SK-N-MC (cell line): ENCODE measurements around the gene LINGO4.

ENCODE experiments used
- EZH2 ChIP-seq: fragments of 200-600 bp; sonication (generic); IDR thresholded peaks from one replicate; pipeline ENCODE4 v1.6.1; 2017; ENCODE audit warnings: antibody characterized with exemption
- FOXP2 ChIP-seq: optimal IDR thresholded peaks from 2 replicates; pipeline ENCODE3; 2011; ENCODE audit warnings: mild to moderate bottlenecking, moderate library complexity; ENCODE audit not compliant: insufficient read depth; ENCODE audit errors: extremely low read length, control extremely low read depth
- POLR2AphosphoS5 ChIP-seq: IDR thresholded peaks from 2 replicates; pipeline ENCODE4 v1.6.1; 2012; ENCODE audit warnings: mild to moderate bottlenecking, low read depth, low read length, borderline replicate concordance

DNA sequence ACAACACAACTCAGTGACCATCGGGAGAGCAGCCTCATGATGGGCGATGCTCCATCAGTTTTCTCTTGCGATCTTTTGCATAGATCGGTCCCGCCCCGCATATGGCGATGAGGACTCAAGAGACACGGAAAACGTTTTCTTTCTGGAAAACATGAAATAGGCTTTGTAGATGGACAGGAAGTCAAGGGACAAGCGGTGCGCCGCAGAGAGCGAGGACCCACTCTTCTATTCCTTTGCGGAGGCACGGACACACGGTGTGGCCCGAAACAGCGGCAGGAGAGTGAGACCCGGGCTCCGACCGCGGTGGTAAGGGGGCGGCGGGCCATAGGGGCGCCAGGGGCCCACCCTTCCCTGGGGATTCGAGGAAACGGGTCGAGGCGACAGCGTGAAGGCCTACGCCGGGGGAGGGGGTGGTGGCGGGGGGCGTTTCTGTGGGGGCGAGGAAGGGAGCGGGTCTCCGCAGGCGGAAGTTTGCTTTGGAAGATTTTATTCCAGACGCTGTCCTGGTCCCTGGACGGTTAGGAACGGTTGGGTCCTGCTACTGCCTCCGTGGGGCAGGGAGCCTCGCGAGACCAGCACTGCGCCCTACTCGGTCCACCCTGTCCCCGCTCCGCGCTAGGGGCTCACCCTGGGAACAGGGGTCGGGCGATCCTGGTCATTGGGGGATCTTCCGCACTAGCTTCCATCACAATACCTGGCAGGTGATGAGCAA is 14.1 kb downstream of the LINGO4 start:
- no peak for TF ChIP-seq POLR2AphosphoS5
- no peak for TF ChIP-seq EZH2
- no peak for TF ChIP-seq FOXP2
